ENCODE data around the gene KIF26B. TPM values are rescaled to one million over a fixed set of nuclear protein-coding genes. Genes with fewer than 3 reads are reported as not detected.

KIF26B gene
- total RNA-seq, 1 experiment from 2014 or later, result 0.04 TPM

DNA sequence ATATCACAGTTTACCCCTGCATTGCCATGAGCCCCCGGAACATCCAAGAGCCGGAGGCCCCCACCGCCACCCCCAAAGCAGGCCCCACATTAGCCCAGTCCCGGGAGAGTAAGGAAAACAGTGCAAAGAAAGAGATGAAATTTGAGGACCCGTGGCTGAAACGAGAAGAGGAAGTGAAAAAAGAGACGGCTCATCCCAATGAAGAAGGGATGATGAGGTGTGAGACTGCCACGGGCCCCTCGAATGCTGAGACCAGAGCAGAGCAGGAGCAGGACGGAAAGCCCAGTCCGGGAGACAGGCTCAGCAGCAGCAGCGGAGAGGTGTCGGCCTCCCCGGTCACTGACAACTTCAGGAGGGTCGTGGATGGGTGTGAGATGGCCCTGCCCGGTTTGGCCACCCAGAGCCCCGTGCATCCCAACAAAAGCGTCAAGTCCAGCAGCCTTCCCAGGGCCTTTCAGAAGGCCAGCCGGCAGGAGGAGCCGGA, 532.4 kb downstream of the KIF26B start:
- no peak overlapping the region for H3K4me2 ChIP-seq (ENCODE audit: low read length)
- ATAC-seq, result no peak
- H3K9me3 ChIP-seq (ENCODE audit: low read length), result no peaks in the 10 kb centered on the region
- ChIA-PET CTCF (no interaction called here), POLR2A (ENCODE audit: unreplicated experiment) (no interaction called here)
- TF ChIP-seq EZH2 (IDR thresholded peaks at IDR 0.05; ENCODE audit: low read length, unreplicated experiment), result no peak
- TF ChIP-seq, protein P1, sequence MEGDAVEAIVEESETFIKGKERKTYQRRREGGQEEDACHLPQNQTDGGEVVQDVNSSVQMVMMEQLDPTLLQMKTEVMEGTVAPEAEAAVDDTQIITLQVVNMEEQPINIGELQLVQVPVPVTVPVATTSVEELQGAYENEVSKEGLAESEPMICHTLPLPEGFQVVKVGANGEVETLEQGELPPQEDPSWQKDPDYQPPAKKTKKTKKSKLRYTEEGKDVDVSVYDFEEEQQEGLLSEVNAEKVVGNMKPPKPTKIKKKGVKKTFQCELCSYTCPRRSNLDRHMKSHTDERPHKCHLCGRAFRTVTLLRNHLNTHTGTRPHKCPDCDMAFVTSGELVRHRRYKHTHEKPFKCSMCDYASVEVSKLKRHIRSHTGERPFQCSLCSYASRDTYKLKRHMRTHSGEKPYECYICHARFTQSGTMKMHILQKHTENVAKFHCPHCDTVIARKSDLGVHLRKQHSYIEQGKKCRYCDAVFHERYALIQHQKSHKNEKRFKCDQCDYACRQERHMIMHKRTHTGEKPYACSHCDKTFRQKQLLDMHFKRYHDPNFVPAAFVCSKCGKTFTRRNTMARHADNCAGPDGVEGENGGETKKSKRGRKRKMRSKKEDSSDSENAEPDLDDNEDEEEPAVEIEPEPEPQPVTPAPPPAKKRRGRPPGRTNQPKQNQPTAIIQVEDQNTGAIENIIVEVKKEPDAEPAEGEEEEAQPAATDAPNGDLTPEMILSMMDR (conservative IDR thresholded peaks at IDR 0.05; ENCODE audit: low read depth, low read length), result no peak
- no peak for TF ChIP-seq EZH2phosphoT487 (IDR thresholded peaks at IDR 0.05; ENCODE audit: borderline replicate concordance, low read length)
- H3K9ac ChIP-seq (ENCODE audit: low read length), result no peak overlapping the region
- H3K4me3 ChIP-seq (ENCODE audit: low read length), result no peak overlapping the region
- H3K79me2 ChIP-seq (ENCODE audit: low read length), result no peaks in the 10 kb centered on the region
- no peaks in the 10 kb centered on the region for H4K20me1 ChIP-seq (ENCODE audit: low read length)
- BruUV-seq (replicated peaks), result no TSS peak
- DNase-seq, result no peak
- peaks cover 20% of the 10 kb centered on the region; the same call in 1 of the 2 replicates for H3K27me3 ChIP-seq (ENCODE audit: low read length)
- no peaks in the 10 kb centered on the region for H3F3A ChIP-seq (ENCODE audit: low read length, unreplicated experiment)
- no peak overlapping the region for H2AFZ ChIP-seq (ENCODE audit: low read length)
- no peaks in the 10 kb centered on the region for H3K4me1 ChIP-seq (ENCODE audit: insufficient read depth, low read length)
- H3K36me3 ChIP-seq (ENCODE audit: low read depth, low read length), result no peaks in the 10 kb centered on the region
- H3K9me2 ChIP-seq (replicated peaks; ENCODE audit: low read length), result no peaks in the 10 kb centered on the region
- H3K27ac ChIP-seq (ENCODE audit: low read length), result no peak overlapping the region
- intact Hi-C loops (cut with micrococcal nuclease), result no loop called here

DNA sequence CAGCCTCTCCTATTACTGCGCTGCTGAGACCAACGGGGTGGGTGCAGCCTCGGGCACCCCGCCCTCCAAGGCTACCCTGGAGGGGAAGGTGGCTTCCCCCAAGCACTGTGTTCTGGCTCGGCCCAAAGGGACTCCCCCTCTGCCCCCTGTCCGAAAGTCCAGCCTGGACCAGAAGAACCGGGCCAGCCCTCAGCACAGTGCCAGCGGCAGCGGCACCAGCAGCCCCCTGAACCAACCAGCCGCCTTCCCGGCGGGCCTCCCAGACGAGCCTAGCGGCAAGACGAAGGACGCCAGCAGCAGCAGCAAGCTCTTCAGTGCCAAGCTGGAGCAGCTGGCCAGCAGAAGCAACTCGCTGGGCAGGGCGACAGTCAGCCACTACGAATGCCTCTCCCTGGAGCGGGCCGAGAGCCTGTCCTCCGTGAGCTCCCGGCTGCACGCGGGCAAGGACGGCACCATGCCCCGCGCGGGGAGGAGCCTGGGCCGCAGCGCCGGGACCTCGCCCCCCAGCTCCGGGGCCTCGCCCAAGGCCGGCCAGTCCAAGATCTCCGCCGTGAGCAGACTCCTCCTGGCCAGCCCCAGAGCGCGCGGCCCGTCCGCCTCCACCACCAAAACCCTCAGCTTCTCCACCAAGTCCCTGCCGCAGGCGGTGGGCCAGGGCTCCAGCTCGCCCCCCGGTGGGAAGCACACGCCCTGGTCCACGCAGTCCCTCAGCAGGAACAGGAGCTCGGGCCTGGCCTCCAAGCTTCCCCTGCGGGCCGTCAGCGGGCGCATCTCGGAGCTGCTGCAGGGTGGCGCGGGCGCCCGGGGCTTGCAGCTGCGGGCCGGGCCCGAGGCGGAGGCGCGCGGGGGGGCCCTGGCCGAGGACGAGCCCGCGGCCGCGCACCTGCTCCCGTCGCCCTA, 533.1 kb downstream of the KIF26B start:
- POLR2A ChIA-PET (ENCODE audit: unreplicated experiment), result no interaction called here
- Histone ChIP-seq H3K9me3 (ENCODE audit: low read length) (no peaks in the 10 kb centered on the region), H4K20me1 (ENCODE audit: low read length) (no peaks in the 10 kb centered on the region), H3K4me1 (ENCODE audit: insufficient read depth, low read length) (no peaks in the 10 kb centered on the region), H3K9me2 (replicated peaks; ENCODE audit: low read length) (no peaks in the 10 kb centered on the region), H3K9ac (ENCODE audit: low read length) (no peak overlapping the region), H3K4me3 (ENCODE audit: low read length) (no peak overlapping the region), H3F3A (ENCODE audit: low read length, unreplicated experiment) (no peaks in the 10 kb centered on the region), H3K4me2 (ENCODE audit: low read length) (no peak overlapping the region), H2AFZ (ENCODE audit: low read length) (no peak overlapping the region), H3K79me2 (ENCODE audit: low read length) (no peaks in the 10 kb centered on the region), H3K27ac (ENCODE audit: low read length) (no peak overlapping the region), H3K27me3 (ENCODE audit: low read length) (peaks cover 20% of the 10 kb centered on the region; the same call in 1 of the 2 replicates), H3K36me3 (ENCODE audit: low read depth, low read length) (no peaks in the 10 kb centered on the region)
- ATAC-seq (no peak), DNase-seq (no peak)
- BruUV-seq (replicated peaks), result no TSS peak
- CTCF ChIA-PET, result no interaction called here
- TF ChIP-seq, protein P1 (conservative IDR thresholded peaks at IDR 0.05; ENCODE audit: low read depth, low read length), result no peak
- no peak for TF ChIP-seq EZH2phosphoT487 (IDR thresholded peaks at IDR 0.05; ENCODE audit: borderline replicate concordance, low read length)
- intact Hi-C loops (cut with micrococcal nuclease), result no loop called here
